Sigmoid colon (tissue), 7 donors: ENCODE results near the gene TTLL10. TPM values are rescaled to one million over a fixed set of nuclear protein-coding genes. Genes with fewer than 3 reads are reported as not detected.
A peak's percentile ranks its signal among the peaks of the same experiment; 100 is the strongest.

Experiments used
- DNase-seq: peaks from one replicate; pipeline ENCODE4 v3.0.0-alpha.2; 2019
- H3K27ac ChIP-seq, 4 donors: fragments of 200-600 bp; sonication (generic); one replicate each; pipeline ENCODE4 v1.5.1; 2016 to 2019; ENCODE audit warnings: mild to moderate bottlenecking in 1 of 4
- H3K27me3 ChIP-seq, 3 donors: fragments of 200-600 bp; sonication (generic); one replicate each; pipeline ENCODE4 v1.5.1; 2019; ENCODE audit warnings: mild to moderate bottlenecking in 1 of 3
- H3K36me3 ChIP-seq, 4 donors: fragments of 200-600 bp; sonication (generic); one replicate each; pipeline ENCODE4 v1.5.1; 2016 to 2019
- H3K4me1 ChIP-seq, 4 donors: fragments of 200-600 bp; sonication (generic); one replicate each; pipeline ENCODE4 v1.5.1; 2017 to 2019
- H3K4me3 ChIP-seq, 4 donors: fragments of 200-600 bp; sonication (generic); one replicate each; pipeline ENCODE4 v1.5.1; 2017 to 2019; ENCODE audit warnings: mild to moderate bottlenecking in 2 of 4, moderate library complexity in 1 of 4
- H3K9me3 ChIP-seq, 4 donors: fragments of 200-600 bp in 3 of 4; sonication (generic) in 3 of 4; one replicate each; pipeline versions ENCODE4 v1.5.1 to v1.6.1; 2013 to 2019
- CTCF ChIP-seq, 4 experiments: fragments of 450-650 bp in 3 of 4; fragments of 200-600 bp in 1 of 4; IDR thresholded peaks; one replicate each; pipeline ENCODE4 v1.5.1; 2016 to 2019; ENCODE audit warnings: antibody characterized with exemption in 4 of 4, mild to moderate bottlenecking in 3 of 4, moderate library complexity in 2 of 4
- EP300 ChIP-seq, 4 donors: sonication (generic); formaldehyde crosslinking; IDR thresholded peaks; one replicate each; pipeline ENCODE4 v1.6.1; 2017; ENCODE audit warnings: antibody characterized with exemption in 4 of 4
- POLR2A ChIP-seq, 2 donors: fragments of 450-650 bp; IDR thresholded peaks; one replicate each; pipeline ENCODE4 v1.6.1; 2016; ENCODE audit warnings: antibody characterized with exemption in 2 of 2, mild to moderate bottlenecking in 2 of 2, moderate library complexity in 2 of 2
- POLR2AphosphoS5 ChIP-seq, 4 donors: sonication (generic); formaldehyde crosslinking; IDR thresholded peaks; one replicate each; pipeline ENCODE4 v1.6.1; 2017; ENCODE audit warnings: antibody characterized with exemption in 4 of 4
- WGBS, 2 donors: extraction: QIAGEN DNeasy Blood & Tissue Kit; methylation state at CpG; one replicate each; pipeline ENCODE4 v1.1.7; 2013; 5-methylcytosine and 5-hydroxymethylcytosine counted together
- intact Hi-C: fragments of 100-400 bp; cut with DNase I; formaldehyde crosslinking; loops from one replicate; pipeline ENCODE4 v1.15.1; 2023
- polyA plus RNA-seq, 3 donors: library from polyadenylated mRNA; stranded (reverse); fragments of 200-250 nt; gene quantifications; one replicate each; pipeline ENCODE4 v1.2.3, GENCODE V29; 2013
- total RNA-seq, 4 donors: library from RNA; depleted of rRNA; stranded (reverse); fragments of >200 nt; gene quantifications; one replicate each; pipeline ENCODE4 v1.1.0, GENCODE V29; 2016
- donor health status: healthy with polysubstance abuse.
- donor health status: Bipolar disorder and iron deficiency.
- donor health status: healthy.

TTLL10 gene
- total and polyA plus RNA-seq, 7 donors: 0.46 to 0.70 (median 0.60) TPM; not detected in 4

GRCh38 chr1:1127551-1128451 is 45.9 kb upstream of the TTLL10 start:
- Histone ChIP-seq H3K27me3 (peaks cover 0 to 6% (median 0%) of the 10 kb centered on the region in 3 donors), H3K4me1 (no peaks in the 10 kb centered on the region), H3K27ac (no peak overlapping the region), H3K36me3 (no peaks in the 10 kb centered on the region), H3K4me3 (no peak overlapping the region), H3K9me3 (no peaks in the 10 kb centered on the region)
- WGBS, 2 donors: 17 to 73% methylated on average over 45 of the region's 45 CpGs
- no peak for DNase-seq
- no peak for TF ChIP-seq EP300 (IDR thresholded peaks at IDR 0.05)
- no peak for TF ChIP-seq POLR2AphosphoS5 (IDR thresholded peaks at IDR 0.05)
- no peak for TF ChIP-seq CTCF (IDR thresholded peaks at IDR 0.05)
- no peak for TF ChIP-seq POLR2A (IDR thresholded peaks at IDR 0.05)
- intact Hi-C loops: no loop called here

GRCh38 chr1:1128454-1129139 is 45.1 kb upstream of the TTLL10 start:
- intact Hi-C loops: no loop called here
- TF ChIP-seq EP300 (IDR thresholded peaks at IDR 0.05): no peak
- TF ChIP-seq POLR2A (IDR thresholded peaks at IDR 0.05): peak in 1 of 2 donors; percentile 36
- no peaks in the 10 kb centered on the region for H3K9me3 ChIP-seq
- H3K4me1 ChIP-seq: no peaks in the 10 kb centered on the region
- peak overlapping the region in 1 of 4 donors; percentile 26 for H3K27ac ChIP-seq
- H3K4me3 ChIP-seq: no peak overlapping the region
- 16 to 71% methylated on average over 32 of the region's 32 CpGs for WGBS, 2 donors
- no peak for DNase-seq
- H3K27me3 ChIP-seq: no peaks in the 10 kb centered on the region
- H3K36me3 ChIP-seq: no peaks in the 10 kb centered on the region

- Histone ChIP-seq H3K27ac (no peak overlapping the region), H3K4me3 (no peak overlapping the region)
- WGBS, 2 donors: 13 to 78% methylated on average over 19 of the region's 19 CpGs
Observed at GRCh38 chr1:1129381-1129821, 44.3 kb upstream of the TTLL10 start.

GRCh38 chr1:1130206-1131120 is 43.2 kb upstream of the TTLL10 start:
- Histone ChIP-seq H3K4me1 (no peaks in the 10 kb centered on the region), H3K9me3 (no peaks in the 10 kb centered on the region), H3K4me3 (no peak overlapping the region), H3K36me3 (no peaks in the 10 kb centered on the region), H3K27me3 (peaks cover 0 to 5% (median 0%) of the 10 kb centered on the region in 3 donors), H3K27ac (peak overlapping the region in 1 of 4 donors; percentile 14)
- no peak for TF ChIP-seq EP300 (IDR thresholded peaks at IDR 0.05)
- peak in 1 of 2 donors; percentile 23 for TF ChIP-seq POLR2A (IDR thresholded peaks at IDR 0.05)
- TF ChIP-seq CTCF (IDR thresholded peaks at IDR 0.05): no peak
- TF ChIP-seq POLR2AphosphoS5 (IDR thresholded peaks at IDR 0.05): no peak
- WGBS, 2 donors: 19 to 65% methylated on average over 43 of the region's 43 CpGs
- DNase-seq: no peak
- intact Hi-C loops: no loop called here

More at GRCh38 chr1:1129381-1129821, 44.3 kb upstream of the TTLL10 start:
- H3K4me1 ChIP-seq: no peaks in the 10 kb centered on the region
- intact Hi-C loops: no loop called here
- H3K9me3 ChIP-seq: no peaks in the 10 kb centered on the region
- TF ChIP-seq CTCF (IDR thresholded peaks at IDR 0.05) (no peak), EP300 (IDR thresholded peaks at IDR 0.05) (no peak), POLR2A (IDR thresholded peaks at IDR 0.05) (no peak), POLR2AphosphoS5 (IDR thresholded peaks at IDR 0.05) (no peak)
- H3K36me3 ChIP-seq: no peaks in the 10 kb centered on the region
- DNase-seq: no peak
- H3K27me3 ChIP-seq: no peaks in the 10 kb centered on the region
